ENCODE measurements around the gene KCNJ14.

Gene KCNJ14

GRCh38 chr19:48445606-48446481 is 9.5 kb upstream of the KCNJ14 start, which contains the start of gene GRWD1:
TSS of gene GRWD1 (plus strand) at chr19:48445983. CDS start at chr19:48446006, 23 bp downstream.
- DNase-seq, result peak; percentile 98

GRCh38 chr19:48446579-48446978 is 8.8 kb upstream of the KCNJ14 start:
- DNase-seq, result no peak

GRCh38 chr19:48448563-48448962 is 6.8 kb upstream of the KCNJ14 start:
- no peak for DNase-seq

GRCh38 chr19:48450441-48450840 is 4.9 kb upstream of the KCNJ14 start:
- no peak for DNase-seq

- DNase-seq, result no peak
Measured at GRCh38 chr19:48450863-48451262, 4.5 kb upstream of the KCNJ14 start.

GRCh38 chr19:48451624-48452023 is 3.8 kb upstream of the KCNJ14 start:
- DNase-seq, result no peak

GRCh38 chr19:48452289-48453190 is 2.8 kb upstream of the KCNJ14 start:
- peak; percentile 62 for DNase-seq

- no peak for DNase-seq
Measured at GRCh38 chr19:48454150-48454730, 1.1 kb upstream of the KCNJ14 start.

- peak; percentile 60 for DNase-seq
Measured at GRCh38 chr19:48455908-48456562, 661 bp downstream of the KCNJ14 start.

- no peak for DNase-seq
Measured at GRCh38 chr19:48456864-48457263, 1.5 kb downstream of the KCNJ14 start.

GRCh38 chr19:48458016-48458415 is 2.6 kb downstream of the KCNJ14 start:
- no peak for DNase-seq

- DNase-seq, result no peak
Measured at GRCh38 chr19:48461651-48461981, 6.2 kb downstream of the KCNJ14 start.

- no peak for DNase-seq
Measured at GRCh38 chr19:48461982-48462655, 6.7 kb downstream of the KCNJ14 start.

GRCh38 chr19:48465215-48465614 is 9.8 kb downstream of the KCNJ14 start:
- no peak for DNase-seq

- no peak for DNase-seq
Measured at GRCh38 chr19:48466561-48467325, 11.4 kb downstream of the KCNJ14 start.

GRCh38 chr19:48468772-48469288 is 13.5 kb downstream of the KCNJ14 start:
- DNase-seq, result peak; percentile 100

- peak; percentile 89 for DNase-seq
Measured at GRCh38 chr19:48469289-48469881, 14.0 kb downstream of the KCNJ14 start, which contains the start of gene CYTH2. TSS of gene CYTH2 (plus strand) at chr19:48469369. CDS start at chr19:48469508, 139 bp downstream.

GRCh38 chr19:48469934-48470680 is 14.7 kb downstream of the KCNJ14 start:
- DNase-seq, result no peak

GRCh38 chr19:48470856-48471255 is 15.5 kb downstream of the KCNJ14 start:
- DNase-seq, result no peak

GRCh38 chr19:48471836-48472235 is 16.5 kb downstream of the KCNJ14 start:
- no peak for DNase-seq
